Stomach (tissue), 9 donors: ENCODE results near the gene HMGCR. TPM values are rescaled to one million over a fixed set of nuclear protein-coding genes. Genes with fewer than 3 reads are reported as not detected.

ENCODE experiments used
- DNase-seq, 2 donors: peaks; one replicate each; pipeline versions ENCODE4 v3.0.0 to v3.0.0-alpha.2; 2013 to 2019
- H3K27ac ChIP-seq, 5 donors: fragments of 200-600 bp in 4 of 5; sonication (generic) in 4 of 5; one replicate each; pipeline ENCODE4 v1.5.1; 2013 to 2019; ENCODE audit warnings: mild to moderate bottlenecking in 1 of 5, moderate library complexity in 1 of 5
- H3K27me3 ChIP-seq, 3 donors: fragments of 200-600 bp; sonication (generic); one replicate each; pipeline ENCODE4 v1.5.1; 2017 to 2019; ENCODE audit warnings: mixed run types in 1 of 3
- H3K36me3 ChIP-seq, 4 donors: fragments of 200-600 bp; sonication (generic); 1 replicate in 3 of 4; 2 replicates in 1 of 4; pipeline ENCODE4 v1.5.1; 2016 to 2019
- H3K4me1 ChIP-seq, 4 donors: fragments of 200-600 bp; sonication (generic); one replicate each; pipeline ENCODE4 v1.5.1; 2016 to 2019
- H3K4me3 ChIP-seq, 4 donors: fragments of 200-600 bp; sonication (generic) in 3 of 4; one replicate each; pipeline ENCODE4 v1.5.1; 2016 to 2019; ENCODE audit warnings: mild to moderate bottlenecking in 1 of 4
- H3K9me3 ChIP-seq, 4 donors: fragments of 200-600 bp; sonication (generic); one replicate each; pipeline ENCODE4 v1.5.1; 2016 to 2019
- EP300 ChIP-seq: sonication (generic); formaldehyde crosslinking; IDR thresholded peaks from one replicate; pipeline ENCODE4 v1.6.1; 2017; ENCODE audit warnings: antibody characterized with exemption
- POLR2A ChIP-seq, 4 donors: fragments of 450-650 bp; IDR thresholded peaks; one replicate each; pipeline ENCODE4 v1.6.1; 2016; ENCODE audit warnings: antibody characterized with exemption in 4 of 4, control low read depth in 2 of 4, mild to moderate bottlenecking in 1 of 4, moderate library complexity in 1 of 4
- POLR2AphosphoS5 ChIP-seq, 3 donors: sonication (generic); formaldehyde crosslinking; IDR thresholded peaks; one replicate each; pipeline ENCODE4 v1.6.1; 2016; ENCODE audit warnings: antibody characterized with exemption in 3 of 3
- WGBS, 5 donors: extraction: QIAGEN DNeasy Blood & Tissue Kit in 3 of 5; methylation state at CpG; one replicate each; pipeline versions ENCODE4 v1.1.5 to v1.1.7; 2013 to 2018; 5-methylcytosine and 5-hydroxymethylcytosine counted together
- intact Hi-C: fragments of 100-400 bp; cut with DNase I; formaldehyde crosslinking; loops from one replicate; pipeline ENCODE4 v1.15.1; 2023; ENCODE audit warnings: low total_unique reads
- polyA plus RNA-seq, 3 donors: library from polyadenylated mRNA; stranded (reverse); fragments of 200-250 nt; gene quantifications; one replicate each; pipeline ENCODE4 v1.2.3, GENCODE V29; 2013
- total RNA-seq, 5 donors: library from RNA; depleted of rRNA; stranded (reverse); fragments of >200 nt; gene quantifications; one replicate each; pipeline versions ENCODE4 v1.1.0 to v1.2.3, GENCODE V29; 2014 to 2016
- TF ChIP-seq, protein P1 (sequence below), 7 experiments: fragments of 450-650 bp in 4 of 7; fragments of 200-600 bp in 3 of 7; sonication (generic) in 3 of 7; IDR thresholded peaks; one replicate each; pipeline ENCODE4 v1.5.1; 2016 to 2019; ENCODE audit warnings: antibody characterized with exemption in 7 of 7, control low read depth in 2 of 7, mild to moderate bottlenecking in 1 of 7
- donor health status: healthy with polysubstance abuse.
- donor health status: Bipolar disorder and iron deficiency.
- donor health status: healthy.

Gene HMGCR
- total and polyA plus RNA-seq, 8 donors = 6.0 to 72.5 (median 25.4) TPM

DNA sequence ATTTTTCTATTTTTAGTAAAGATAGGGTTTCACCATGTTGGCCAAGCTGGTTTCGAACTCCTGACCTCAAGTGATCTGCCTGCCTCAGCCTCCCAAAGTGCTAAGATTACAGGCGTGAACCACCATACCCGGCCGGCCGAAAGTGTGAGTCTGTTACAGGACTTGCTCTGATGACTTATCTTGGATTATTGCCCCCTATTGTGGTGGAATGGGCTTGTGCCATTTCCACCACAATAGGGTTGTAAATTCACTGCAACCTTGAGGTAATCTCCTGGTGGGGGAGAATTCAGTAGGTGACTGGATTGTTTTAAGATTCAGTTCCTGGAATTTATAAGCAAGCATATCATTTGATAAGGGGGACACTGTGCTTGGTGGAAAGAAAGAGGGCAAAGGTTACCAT, 15.0 kb upstream of the HMGCR start:
- H3K36me3 ChIP-seq = no peaks in the 10 kb centered on the region
- H3K27me3 ChIP-seq = no peaks in the 10 kb centered on the region
- no peaks in the 10 kb centered on the region for H3K9me3 ChIP-seq
- no peak overlapping the region for H3K4me3 ChIP-seq
- intact Hi-C loops = no loop called here
- 60 to 92% (median 70%) methylated on average over 4 to 5 of the region's 5 CpGs for WGBS, 5 donors
- H3K4me1 ChIP-seq = peaks cover 0 to 29% (median 8%) of the 10 kb centered on the region in 4 donors
- no peak overlapping the region for H3K27ac ChIP-seq
- TF ChIP-seq POLR2A (IDR thresholded peaks at IDR 0.05) (no peak), POLR2AphosphoS5 (IDR thresholded peaks at IDR 0.05) (no peak), EP300 (no peak)
- TF ChIP-seq, protein P1, sequence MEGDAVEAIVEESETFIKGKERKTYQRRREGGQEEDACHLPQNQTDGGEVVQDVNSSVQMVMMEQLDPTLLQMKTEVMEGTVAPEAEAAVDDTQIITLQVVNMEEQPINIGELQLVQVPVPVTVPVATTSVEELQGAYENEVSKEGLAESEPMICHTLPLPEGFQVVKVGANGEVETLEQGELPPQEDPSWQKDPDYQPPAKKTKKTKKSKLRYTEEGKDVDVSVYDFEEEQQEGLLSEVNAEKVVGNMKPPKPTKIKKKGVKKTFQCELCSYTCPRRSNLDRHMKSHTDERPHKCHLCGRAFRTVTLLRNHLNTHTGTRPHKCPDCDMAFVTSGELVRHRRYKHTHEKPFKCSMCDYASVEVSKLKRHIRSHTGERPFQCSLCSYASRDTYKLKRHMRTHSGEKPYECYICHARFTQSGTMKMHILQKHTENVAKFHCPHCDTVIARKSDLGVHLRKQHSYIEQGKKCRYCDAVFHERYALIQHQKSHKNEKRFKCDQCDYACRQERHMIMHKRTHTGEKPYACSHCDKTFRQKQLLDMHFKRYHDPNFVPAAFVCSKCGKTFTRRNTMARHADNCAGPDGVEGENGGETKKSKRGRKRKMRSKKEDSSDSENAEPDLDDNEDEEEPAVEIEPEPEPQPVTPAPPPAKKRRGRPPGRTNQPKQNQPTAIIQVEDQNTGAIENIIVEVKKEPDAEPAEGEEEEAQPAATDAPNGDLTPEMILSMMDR (IDR thresholded peaks at IDR 0.05) = no peak
- no peak for DNase-seq

DNA sequence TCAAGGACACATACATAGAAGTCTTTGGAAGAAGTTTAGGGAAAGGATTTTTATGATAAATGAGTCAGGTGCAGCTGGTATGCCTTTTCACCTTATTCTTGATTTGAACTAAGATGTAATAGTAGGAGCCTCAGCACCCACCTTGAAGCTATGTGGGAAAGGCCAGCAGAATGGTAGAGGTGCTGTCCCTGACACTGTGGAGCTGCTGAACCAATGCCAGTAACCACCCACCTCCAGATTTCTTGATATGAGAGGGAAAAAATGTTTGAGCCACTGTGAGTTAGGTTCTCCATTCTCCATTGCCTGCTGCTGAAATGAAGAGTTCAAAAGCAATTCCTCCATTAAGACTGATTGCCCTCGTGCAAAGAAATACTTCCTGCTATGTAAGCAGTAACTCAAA, 12.2 kb upstream of the HMGCR start:
- TF ChIP-seq POLR2AphosphoS5 (IDR thresholded peaks at IDR 0.05) (no peak), POLR2A (IDR thresholded peaks at IDR 0.05) (no peak), EP300 (no peak)
- TF ChIP-seq, protein P1 (IDR thresholded peaks at IDR 0.05) = no peak
- H3K27me3 ChIP-seq = no peaks in the 10 kb centered on the region

DNA sequence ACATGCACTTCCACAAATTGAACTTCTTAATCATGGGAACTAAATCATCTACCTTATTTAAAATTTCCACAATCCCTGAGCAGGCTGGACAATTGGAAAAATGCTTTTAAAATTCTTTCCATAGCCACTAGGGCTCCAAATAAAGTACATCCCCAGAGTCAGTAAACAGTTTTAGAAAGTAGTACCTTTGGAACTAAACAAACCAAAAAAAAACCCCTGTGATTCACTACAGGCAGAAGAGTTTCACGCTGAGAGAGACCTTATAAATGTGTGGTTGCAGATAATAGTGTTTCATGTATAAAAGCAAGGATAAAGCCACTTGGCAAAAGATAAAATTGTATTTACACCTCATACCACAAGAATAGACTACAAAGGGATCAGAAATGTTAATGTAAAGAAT, 11.8 kb upstream of the HMGCR start:
- Histone ChIP-seq H3K4me1 (peaks cover 0 to 29% (median 8%) of the 10 kb centered on the region in 4 donors), H3K36me3 (no peaks in the 10 kb centered on the region), H3K27me3 (no peaks in the 10 kb centered on the region), H3K9me3 (no peaks in the 10 kb centered on the region), H3K27ac (no peak overlapping the region), H3K4me3 (no peak overlapping the region)
- intact Hi-C loops = no loop called here
- TF ChIP-seq EP300 (no peak), POLR2AphosphoS5 (IDR thresholded peaks at IDR 0.05) (no peak), POLR2A (IDR thresholded peaks at IDR 0.05) (no peak)
- TF ChIP-seq, protein P1 (IDR thresholded peaks at IDR 0.05) = no peak
- 11 to 28% (median 17%) methylated on average over 1 of the region's 1 CpG for WGBS, 5 donors
- peak in 1 of 2 donors; percentile 17 for DNase-seq

More for the DNA sequence above, 12.2 kb upstream of the HMGCR start:
- WGBS, 5 donors = 32 to 50% (median 35%) methylated on average over 1 of the region's 1 CpG
- H3K9me3 ChIP-seq = no peaks in the 10 kb centered on the region
- H3K4me1 ChIP-seq = peaks cover 0 to 29% (median 8%) of the 10 kb centered on the region in 4 donors
- no peak overlapping the region for H3K4me3 ChIP-seq
- DNase-seq = no peak
- intact Hi-C loops = no loop called here
- H3K36me3 ChIP-seq = no peaks in the 10 kb centered on the region
- H3K27ac ChIP-seq = no peak overlapping the region

DNA sequence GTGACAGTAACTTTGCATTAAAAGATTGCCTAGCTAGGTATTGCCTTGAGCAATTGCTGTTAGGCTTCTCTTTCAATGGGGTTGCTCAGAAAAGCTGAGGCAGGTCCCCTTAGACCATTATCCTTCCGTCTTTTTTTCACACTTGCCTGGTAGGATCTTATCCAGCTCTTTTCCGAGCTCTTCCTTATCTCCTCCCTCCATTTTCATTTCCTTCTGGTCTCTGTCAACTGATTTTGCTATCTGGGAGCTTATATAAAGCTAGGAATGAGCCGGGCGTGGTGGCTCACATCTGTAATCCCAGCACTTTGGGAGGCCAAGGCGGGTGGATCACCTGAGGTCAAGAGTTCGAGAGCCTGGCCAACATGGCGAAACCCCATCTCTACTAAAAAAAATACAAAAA, 6.6 kb upstream of the HMGCR start:
- TF ChIP-seq, protein P1 (IDR thresholded peaks at IDR 0.05) = no peak
- TF ChIP-seq EP300 = no peak
- TF ChIP-seq POLR2AphosphoS5 (IDR thresholded peaks at IDR 0.05) = no peak
- no peak for TF ChIP-seq POLR2A (IDR thresholded peaks at IDR 0.05)
- Histone ChIP-seq H3K27me3 (no peaks in the 10 kb centered on the region), H3K9me3 (no peaks in the 10 kb centered on the region), H3K4me1 (peaks cover 0 to 6% (median 2%) of the 10 kb centered on the region in 4 donors), H3K27ac (no peak overlapping the region), H3K4me3 (no peak overlapping the region), H3K36me3 (no peaks in the 10 kb centered on the region)
- intact Hi-C loops = no loop called here
- 86 to 95% (median 89%) methylated on average over 7 of the region's 7 CpGs for WGBS, 5 donors
- no peak for DNase-seq
